Ovary (tissue), 9 donors: ENCODE measurements around the gene SLAIN2. TPM values are rescaled to one million over a fixed set of nuclear protein-coding genes. Genes with fewer than 3 reads are reported as not detected.

Experiments
- DNase-seq, 5 donors: peaks; one replicate each; pipeline ENCODE4 v3.0.0-alpha.2; 2019 to 2020
- H3K27ac ChIP-seq, 2 donors: fragments of 200-600 bp; one replicate each; pipeline versions ENCODE4 v1.5.1 to v1.8.0; 2019 to 2022
- H3K27me3 ChIP-seq: fragments of 200-600 bp; one replicate; pipeline ENCODE4 v1.8.0; 2022
- H3K36me3 ChIP-seq: fragments of 200-600 bp; sonication (generic); one replicate; pipeline ENCODE4 v1.5.1; 2019
- H3K4me1 ChIP-seq: one replicate; pipeline ENCODE4 v1.8.1; 2013; ENCODE audit warnings: mild to moderate bottlenecking, moderate library complexity; ENCODE audit not compliant: insufficient read depth
- H3K4me3 ChIP-seq: fragments of 200-600 bp; sonication (generic); one replicate; pipeline ENCODE4 v1.5.1; 2017
- H3K9me3 ChIP-seq, 2 donors: fragments of 200-600 bp in 1 of 2; sonication (generic) in 1 of 2; one replicate each; pipeline versions ENCODE4 v1.5.1 to v1.8.1; 2013 to 2019; ENCODE audit warnings: mild to moderate bottlenecking in 1 of 2, moderate library complexity in 1 of 2
- CTCF ChIP-seq, 3 donors: fragments of 450-650 bp in 2 of 3; fragments of 200-600 bp in 1 of 3; IDR thresholded peaks; one replicate each; pipeline versions ENCODE4 v1.5.1 to v1.8.0; 2016 to 2022; ENCODE audit warnings: antibody characterized with exemption in 3 of 3, mild to moderate bottlenecking in 1 of 3
- EP300 ChIP-seq: sonication (generic); formaldehyde crosslinking; IDR thresholded peaks from one replicate; pipeline ENCODE4 v1.6.1; 2017; ENCODE audit warnings: antibody characterized with exemption
- POLR2A ChIP-seq: fragments of 450-650 bp; IDR thresholded peaks from one replicate; pipeline ENCODE4 v1.6.1; 2017; ENCODE audit warnings: antibody characterized with exemption, mild to moderate bottlenecking, moderate library complexity
- WGBS, 3 donors: extraction: QIAGEN DNeasy Blood & Tissue Kit in 1 of 3; methylation state at CpG; one replicate each; pipeline versions ENCODE4 v1.1.5 to v1.1.7; 2013 to 2017; 5-methylcytosine and 5-hydroxymethylcytosine counted together
- intact Hi-C, 4 donors: fragments of 100-400 bp; cut with DNase I; formaldehyde crosslinking; loops; one replicate each; pipeline versions ENCODE4 v1.11.0 to v1.15.1; 2022 to 2023
- polyA plus RNA-seq, 2 donors: library from polyadenylated mRNA; stranded (reverse); fragments of 200-250 nt in 1 of 2; fragments of 350-450 nt in 1 of 2; fragmentation: Illumina TruSeq in 1 of 2; extraction: RNeasy Lipid Tissue Mini Kit (QIAGEN cat#74804) in 1 of 2; gene quantifications; one replicate each; pipeline ENCODE4 v1.2.3, GENCODE V29; 2013 to 2014
- total RNA-seq, 7 donors: library from RNA; depleted of rRNA in 2 of 7; stranded (reverse); fragments of >200 nt in 2 of 7; fragmentation: NEBNext Ultra II Directional in 3 of 7; extraction: Animal tissue kit (Norgen Biotek cat#: 25700) in 3 of 7; gene quantifications; one replicate each; pipeline versions ENCODE4 v1.1.0 to v1.2.4, GENCODE V29; 2016 to 2023
- donor health status: DM: no; HTN: no; CAD: no; lungs with moderate emphysema.
- donor health status: DM: no; HTN: no; CAD: no.
- donor health status: Bipolar disorder and iron deficiency.
- donor health status: DM: yes; HTN: yes; CAD: no.
- donor health status: DM: no; HTN: no; CAD: no.
- donor health status: DM: yes; HTN: yes; CAD: no.

Gene SLAIN2
- total and polyA plus RNA-seq, 9 donors: 38.2 to 133 (median 81.7) TPM

- WGBS, 3 donors: 90 to 94% (median 93%) methylated on average over 6 of the region's 6 CpGs
- Histone ChIP-seq H3K27ac (no peak overlapping the region), H3K4me1 (no peaks in the 10 kb centered on the region), H3K4me3 (no peak overlapping the region), H3K36me3 (no peaks in the 10 kb centered on the region), H3K27me3 (no peaks in the 10 kb centered on the region), H3K9me3 (no peaks in the 10 kb centered on the region)
- no peak for DNase-seq
- no peak for TF ChIP-seq POLR2A
- TF ChIP-seq CTCF (IDR thresholded peaks at IDR 0.05): no peak
- TF ChIP-seq EP300: no peak
- intact Hi-C loops: no loop called here
These were observed 59.1 kb downstream of the SLAIN2 start for GRCh38 chr4:48400416-48400815.

- TF ChIP-seq POLR2A (no peak), EP300 (no peak), CTCF (IDR thresholded peaks at IDR 0.05) (no peak)
- no peaks in the 10 kb centered on the region for H3K36me3 ChIP-seq
- WGBS, 3 donors: 97 to 99% (median 98%) methylated on average over 5 of the region's 5 CpGs
- no peak overlapping the region for H3K4me3 ChIP-seq
- intact Hi-C loops: no loop called here
- no peaks in the 10 kb centered on the region for H3K27me3 ChIP-seq
- H3K27ac ChIP-seq: no peak overlapping the region
- no peaks in the 10 kb centered on the region for H3K4me1 ChIP-seq
- H3K9me3 ChIP-seq: no peaks in the 10 kb centered on the region
- no peak for DNase-seq
These were observed 62.0 kb downstream of the SLAIN2 start for GRCh38 chr4:48403358-48403757.

- TF ChIP-seq CTCF (IDR thresholded peaks at IDR 0.05) (no peak), EP300 (no peak), POLR2A (no peak)
- 95 to 97% (median 96%) methylated on average over 9 of the region's 9 CpGs for WGBS, 3 donors
These were observed 62.5 kb downstream of the SLAIN2 start for GRCh38 chr4:48403779-48404178.

GRCh38 chr4:48405924-48406323 lies 64.6 kb downstream of the SLAIN2 start:
- Histone ChIP-seq H3K27me3 (no peaks in the 10 kb centered on the region), H3K4me3 (no peak overlapping the region), H3K9me3 (no peaks in the 10 kb centered on the region), H3K27ac (no peak overlapping the region), H3K36me3 (no peaks in the 10 kb centered on the region), H3K4me1 (no peaks in the 10 kb centered on the region)
- intact Hi-C loops: no loop called here
- whole genome bisulfite sequencing, 3 donors: 88 to 96% (median 94%) methylated on average over 3 of the region's 3 CpGs
- TF ChIP-seq CTCF (IDR thresholded peaks at IDR 0.05): no peak
- TF ChIP-seq POLR2A: no peak
- no peak for DNase-seq

More at GRCh38 chr4:48403779-48404178, 62.5 kb downstream of the SLAIN2 start:
- H3K9me3 ChIP-seq: no peaks in the 10 kb centered on the region
- no peak overlapping the region for H3K4me3 ChIP-seq
- intact Hi-C loops: no loop called here
- no peak overlapping the region for H3K27ac ChIP-seq
- H3K27me3 ChIP-seq: no peaks in the 10 kb centered on the region
- H3K4me1 ChIP-seq: no peaks in the 10 kb centered on the region
- no peaks in the 10 kb centered on the region for H3K36me3 ChIP-seq
- no peak for DNase-seq

GRCh38 chr4:48409203-48409602 lies 67.9 kb downstream of the SLAIN2 start:
- no peak overlapping the region for H3K4me3 ChIP-seq
- H3K27me3 ChIP-seq: no peaks in the 10 kb centered on the region
- no peaks in the 10 kb centered on the region for H3K4me1 ChIP-seq
- no peak for TF ChIP-seq EP300
- TF ChIP-seq CTCF (IDR thresholded peaks at IDR 0.05): no peak
- no peak for TF ChIP-seq POLR2A
- H3K9me3 ChIP-seq: no peaks in the 10 kb centered on the region
- WGBS, 3 donors: 95 to 97% (median 96%) methylated on average over 4 of the region's 4 CpGs
- intact Hi-C loops: no loop called here
- H3K27ac ChIP-seq: no peak overlapping the region
- DNase-seq: no peak
- H3K36me3 ChIP-seq: no peaks in the 10 kb centered on the region
